Vagina (tissue), 2 donors: ENCODE results near the gene PTPRK.

ENCODE experiments used
- CTCF ChIP-seq, 3 experiments: fragments of 450-650 bp in 2 of 3; fragments of 200-600 bp in 1 of 3; sonication (generic) in 1 of 3; IDR thresholded peaks; one replicate each; pipeline ENCODE4 v1.5.1; 2017 to 2019; ENCODE audit warnings: antibody characterized with exemption in 3 of 3, mild to moderate bottlenecking in 2 of 3, moderate library complexity in 2 of 3
- POLR2A ChIP-seq, 2 donors: fragments of 450-650 bp; IDR thresholded peaks; one replicate each; pipeline ENCODE4 v1.6.1; 2017; ENCODE audit warnings: antibody characterized with exemption in 2 of 2, mild to moderate bottlenecking in 2 of 2, moderate library complexity in 2 of 2
- POLR2AphosphoS5 ChIP-seq, 2 donors: sonication (generic); formaldehyde crosslinking; IDR thresholded peaks; one replicate each; pipeline ENCODE4 v1.9.0; 2017; ENCODE audit warnings: antibody characterized with exemption in 2 of 2, mild to moderate bottlenecking in 2 of 2, low read depth in 1 of 2; ENCODE audit not compliant: insufficient read depth in 1 of 2

- TF ChIP-seq POLR2AphosphoS5 (IDR thresholded peaks at IDR 0.05; ENCODE audit: insufficient read depth in 1 of 2, low read depth in 1 of 2) = no peak
- TF ChIP-seq CTCF (IDR thresholded peaks at IDR 0.05) = no peak
- TF ChIP-seq POLR2A (IDR thresholded peaks at IDR 0.05) = no peak
These were observed 294.8 kb downstream of the PTPRK start for GRCh38 chr6:128225612-128226011.
